Natural killer cell (primary cell): ENCODE data around the gene DUSP7. TPM values are rescaled to one million over a fixed set of nuclear protein-coding genes. Genes with fewer than 3 reads are reported as not detected.

Experiments used
- ATAC-seq, 3 donors: fragments of 150-1000 bp in 2 of 3; fragments of 200-7000 bp in 1 of 3; cut with Tn5 transposase; 1 replicate in 1 of 3; 2 replicates in 2 of 3; pipeline ENCODE4 v1.10.0; 2021; ENCODE audit warnings: mild to moderate bottlenecking in 2 of 3, moderate library complexity in 2 of 3
- DNase-seq, 2 donors: peaks; one replicate each; pipeline versions ENCODE4 v3.0.0 to v3.0.0-alpha.2; 2013 to 2021; ENCODE audit warnings: mixed read lengths in 1 of 2
- H3K27ac ChIP-seq: one replicate; pipeline ENCODE4 v1.5.1; 2013; ENCODE audit warnings: mild to moderate bottlenecking, low read length
- H3K27me3 ChIP-seq: one replicate; pipeline ENCODE4 v1.6.1; 2013; ENCODE audit warnings: low read length; ENCODE audit not compliant: control insufficient read depth, insufficient read depth
- H3K36me3 ChIP-seq: one replicate; pipeline ENCODE4 v1.6.1; 2013; ENCODE audit warnings: low read length; ENCODE audit not compliant: control insufficient read depth, insufficient read depth
- H3K4me1 ChIP-seq: one replicate; pipeline ENCODE4 v1.6.1; 2013; ENCODE audit warnings: low read length; ENCODE audit not compliant: control insufficient read depth, insufficient read depth
- H3K4me3 ChIP-seq: one replicate; pipeline ENCODE4 v1.5.1; 2013; ENCODE audit warnings: low read length
- H3K9me3 ChIP-seq: one replicate; pipeline ENCODE4 v1.6.1; 2013; ENCODE audit warnings: low read length; ENCODE audit not compliant: control insufficient read depth, insufficient read depth
- H3K27ac Mint-ChIP-seq, 2 donors: one replicate each; pipeline ENCODE4 v1.8.0; 2022; ENCODE audit warnings: mild to moderate bottlenecking in 2 of 2, mixed read lengths in 2 of 2, moderate library complexity in 1 of 2
- H3K27me3 Mint-ChIP-seq, 2 donors: one replicate each; pipeline ENCODE4 v1.8.0; 2022; ENCODE audit warnings: low read depth in 2 of 2, mixed read lengths in 2 of 2
- H3K36me3 Mint-ChIP-seq: one replicate; pipeline ENCODE4 v1.8.0; 2022; ENCODE audit warnings: mixed read lengths
- H3K4me1 Mint-ChIP-seq, 2 donors: one replicate each; pipeline ENCODE4 v1.8.0; 2022; ENCODE audit warnings: mixed read lengths in 2 of 2
- H3K4me3 Mint-ChIP-seq: one replicate; pipeline ENCODE4 v1.8.0; 2022; ENCODE audit warnings: mild to moderate bottlenecking, moderate library complexity, mixed read lengths
- H3K9me3 Mint-ChIP-seq, 2 donors: one replicate each; pipeline ENCODE4 v1.8.0; 2022; ENCODE audit warnings: mixed read lengths in 2 of 2
- CTCF ChIP-seq: fragments of 200-600 bp; IDR thresholded peaks from one replicate; pipeline ENCODE4 v1.8.0; 2022; ENCODE audit warnings: antibody characterized with exemption
- WGBS: methylation state at CpG from one replicate; pipeline ENCODE4 v1.1.7; 2013; ENCODE audit warnings: missing lambda C conversion rate; ENCODE audit not compliant: insufficient coverage; 5-methylcytosine and 5-hydroxymethylcytosine counted together
- intact Hi-C: fragments of 100-400 bp; cut with micrococcal nuclease; formaldehyde crosslinking; loops from one replicate; pipeline ENCODE4 v1.14.2; 2022
- total RNA-seq, 4 donors: library from RNA; stranded (reverse); fragments of 120-200 nt in 1 of 4; gene quantifications; one replicate each; pipeline versions ENCODE4 v1.2.3 to v1.2.4, GENCODE V29; 2013 to 2022

Gene DUSP7
- total RNA-seq, 3 donors from 2014 or later (not counting 1 experiment from before 2014, with no cell fraction given) = 8.7 to 17.4 (median 11.6) TPM

DNA sequence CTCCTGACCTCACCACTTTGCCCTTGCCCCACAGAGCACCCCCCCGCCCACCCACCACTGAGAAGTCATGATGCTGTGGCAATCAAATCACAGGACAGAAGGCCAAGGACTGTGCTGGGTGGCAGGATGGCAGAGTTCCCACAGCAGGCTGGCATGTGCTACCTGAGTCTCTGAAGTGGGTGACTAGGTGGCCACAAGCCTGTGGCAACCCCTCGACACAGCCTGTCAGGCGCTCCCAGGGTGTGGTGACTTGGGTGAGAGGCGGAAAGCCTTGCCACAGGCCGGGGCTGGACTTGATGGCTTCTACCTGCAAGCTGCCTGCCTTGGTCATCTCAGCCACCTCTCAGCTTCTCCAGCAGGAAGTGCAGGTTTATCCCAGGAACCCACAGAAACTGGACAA is 15.6 kb upstream of the DUSP7 start:
- Mint-ChIP-seq H3K4me1 (peaks cover 11 to 13% of the 10 kb centered on the region in 2 donors), H3K9me3 (no peaks in the 10 kb centered on the region), H3K27me3 (no peaks in the 10 kb centered on the region), H3K4me3 (no peak overlapping the region), H3K36me3 (no peaks in the 10 kb centered on the region), H3K27ac (peak overlapping the region in 1 of 2 donors; percentile 68)
- Histone ChIP-seq H3K27me3 (no peaks in the 10 kb centered on the region), H3K4me1 (peaks cover 31% of the 10 kb centered on the region), H3K36me3 (no peaks in the 10 kb centered on the region), H3K9me3 (no peaks in the 10 kb centered on the region), H3K27ac (no peak overlapping the region), H3K4me3 (no peak overlapping the region)
- DNase-seq (peak in 1 of 2 donors; percentile 48), ATAC-seq (peak in 2 of 3 donors; percentile 33 to 68)
- TF ChIP-seq CTCF = no peak
- 44% methylated on average over 4 of the region's 5 CpGs for WGBS
- intact Hi-C loops = no loop called here

GRCh38 chr3:52070724-52071621 is 14.6 kb upstream of the DUSP7 start:
- intact Hi-C loops = no loop called here
- peak; percentile 41 to 81 (median 75) for ATAC-seq
- no peaks in the 10 kb centered on the region for H3K9me3 Mint-ChIP-seq
- no peaks in the 10 kb centered on the region for H3K27me3 Mint-ChIP-seq
- TF ChIP-seq CTCF = no peak
- Histone ChIP-seq H3K27me3 (no peaks in the 10 kb centered on the region), H3K4me3 (no peak overlapping the region), H3K36me3 (no peaks in the 10 kb centered on the region), H3K9me3 (no peaks in the 10 kb centered on the region), H3K4me1 (peaks cover 31% of the 10 kb centered on the region), H3K27ac (peak overlapping the region; percentile 44)
- H3K36me3 Mint-ChIP-seq = no peaks in the 10 kb centered on the region
- no peak for DNase-seq
- H3K4me3 Mint-ChIP-seq = no peak overlapping the region
- H3K4me1 Mint-ChIP-seq = peaks cover 11 to 13% of the 10 kb centered on the region in 2 donors
- 68% methylated on average over 20 of the region's 22 CpGs for WGBS
- peak overlapping the region; percentile 56 to 68 for H3K27ac Mint-ChIP-seq

DNA sequence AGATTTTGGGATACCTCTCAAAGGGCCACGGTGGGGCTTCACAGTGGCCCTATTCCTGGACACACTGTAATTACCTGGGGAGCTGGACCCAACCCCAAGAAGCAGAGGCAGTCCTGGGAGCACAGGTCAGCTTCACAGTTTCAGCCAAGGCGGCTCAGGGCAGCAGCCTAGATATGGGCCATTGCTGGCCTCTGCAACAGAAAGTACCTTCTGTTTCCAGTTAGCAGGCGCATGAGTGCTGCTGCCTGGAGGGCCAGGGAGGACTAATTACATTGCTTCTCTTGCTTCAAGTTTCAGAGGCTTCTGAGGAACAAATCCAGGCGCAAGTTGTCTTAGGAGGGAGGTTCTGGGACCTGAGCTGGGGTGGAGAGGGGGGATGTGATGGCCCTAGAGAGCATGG is 13.5 kb upstream of the DUSP7 start:
- H3K27me3 Mint-ChIP-seq = no peaks in the 10 kb centered on the region
- H3K9me3 ChIP-seq = no peaks in the 10 kb centered on the region
- no peak overlapping the region for H3K27ac Mint-ChIP-seq
- 95% methylated on average over 4 of the region's 4 CpGs for WGBS
- DNase-seq (no peak), ATAC-seq (no peak)
- H3K36me3 ChIP-seq = no peaks in the 10 kb centered on the region
- no peak for TF ChIP-seq CTCF
- H3K36me3 Mint-ChIP-seq = no peaks in the 10 kb centered on the region
- H3K9me3 Mint-ChIP-seq = no peaks in the 10 kb centered on the region
- no peak overlapping the region for H3K27ac ChIP-seq
- peaks cover 31% of the 10 kb centered on the region for H3K4me1 ChIP-seq
- intact Hi-C loops = no loop called here
- H3K4me3 ChIP-seq = no peak overlapping the region
- H3K27me3 ChIP-seq = no peaks in the 10 kb centered on the region
- H3K4me1 Mint-ChIP-seq = peaks cover 11 to 13% of the 10 kb centered on the region in 2 donors
- no peak overlapping the region for H3K4me3 Mint-ChIP-seq
